Muscle layer of colon (tissue), 2 donors: ENCODE data around the gene PPP3CB.

Experiments
- H3K27ac ChIP-seq: one replicate; pipeline ENCODE4 v1.7.0; 2013; ENCODE audit warnings: low read depth, mild to moderate bottlenecking, low read length, moderate library complexity
- H3K27me3 ChIP-seq, 2 donors: one replicate each; pipeline ENCODE4 v1.7.0; 2013; ENCODE audit warnings: low read length in 2 of 2, mild to moderate bottlenecking in 2 of 2; ENCODE audit not compliant: insufficient read depth in 2 of 2, control insufficient read depth in 1 of 2
- H3K36me3 ChIP-seq: one replicate; pipeline ENCODE4 v1.7.0; 2013; ENCODE audit warnings: mild to moderate bottlenecking, low read length; ENCODE audit not compliant: insufficient read depth
- H3K4me1 ChIP-seq: one replicate; pipeline ENCODE4 v1.7.0; 2013; ENCODE audit warnings: mild to moderate bottlenecking, low read length; ENCODE audit not compliant: insufficient read depth
- H3K4me3 ChIP-seq, 2 donors: one replicate each; pipeline ENCODE4 v1.7.0; 2013; ENCODE audit warnings: low read length in 2 of 2, low read depth in 1 of 2, mild to moderate bottlenecking in 1 of 2, moderate library complexity in 1 of 2
- H3K9ac ChIP-seq: one replicate; pipeline ENCODE4 v1.7.0; 2013; ENCODE audit warnings: low read length
- H3K9me3 ChIP-seq: one replicate; pipeline ENCODE4 v1.7.0; 2013; ENCODE audit warnings: mild to moderate bottlenecking, low read length
- donor health status: abdominal sarcoma.
- donor health status: Adenocarcinoma of cecum.

Gene PPP3CB

DNA sequence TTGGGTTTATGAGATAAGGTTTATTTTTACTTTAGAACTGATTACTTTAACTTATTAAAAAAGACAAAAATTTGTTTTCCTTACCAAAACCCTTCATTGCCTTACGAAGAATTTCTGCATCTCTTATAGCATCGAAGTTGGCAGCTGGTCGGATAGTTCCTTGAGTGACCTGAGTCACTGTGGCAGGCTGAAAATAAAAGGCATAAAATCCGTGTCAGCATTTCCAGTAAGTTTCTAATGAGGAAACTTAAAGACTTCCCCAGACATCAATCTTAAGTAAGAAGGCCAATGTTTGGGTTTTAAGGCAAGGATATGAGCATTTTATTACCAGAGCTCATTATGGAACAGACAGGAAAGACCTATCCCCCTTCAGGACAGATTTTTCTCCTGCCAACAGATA is 107.6 kb downstream of the PPP3CB start:
- no peak overlapping the region for H3K27ac ChIP-seq
- H3K9me3 ChIP-seq: no peaks in the 10 kb centered on the region
- peaks cover 50% of the 10 kb centered on the region for H3K36me3 ChIP-seq
- H3K4me3 ChIP-seq: no peak overlapping the region
- H3K9ac ChIP-seq: no peak overlapping the region
- no peaks in the 10 kb centered on the region for H3K27me3 ChIP-seq
- no peaks in the 10 kb centered on the region for H3K4me1 ChIP-seq

DNA sequence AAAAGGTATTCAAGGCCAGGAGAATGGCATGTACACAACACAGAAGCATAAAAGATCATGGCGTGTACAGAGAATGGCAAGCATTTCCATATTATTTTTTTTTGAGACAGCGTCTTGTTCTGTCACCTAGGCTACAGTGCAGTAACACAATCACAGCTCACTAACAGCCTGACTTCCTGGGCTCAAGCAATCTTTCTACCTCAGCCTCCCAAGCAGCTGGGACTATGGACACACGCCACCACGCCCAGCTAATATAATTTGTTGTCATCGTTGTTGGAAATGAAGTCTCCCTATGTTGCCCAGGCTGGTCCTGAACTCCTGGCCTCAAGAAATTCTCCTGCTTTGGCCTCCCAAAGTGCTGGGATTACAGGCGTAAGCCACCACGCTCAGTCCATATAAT is 109.2 kb downstream of the PPP3CB start:
- no peaks in the 10 kb centered on the region for H3K27me3 ChIP-seq
- H3K9me3 ChIP-seq: no peaks in the 10 kb centered on the region
- H3K4me3 ChIP-seq: no peak overlapping the region
- no peaks in the 10 kb centered on the region for H3K4me1 ChIP-seq
- H3K36me3 ChIP-seq: peaks cover 64% of the 10 kb centered on the region
- no peak overlapping the region for H3K9ac ChIP-seq
- no peak overlapping the region for H3K27ac ChIP-seq
